ENCODE measurements around the gene GSDMA.

The GSDMA gene

GRCh38 chr17:39951924-39952679 is 10.7 kb upstream of the GSDMA start:
- H3K4me3 ChIP-seq (ENCODE audit: low read depth, low read length) = peak overlapping the region; percentile 52
- TF ChIP-seq, protein P1, sequence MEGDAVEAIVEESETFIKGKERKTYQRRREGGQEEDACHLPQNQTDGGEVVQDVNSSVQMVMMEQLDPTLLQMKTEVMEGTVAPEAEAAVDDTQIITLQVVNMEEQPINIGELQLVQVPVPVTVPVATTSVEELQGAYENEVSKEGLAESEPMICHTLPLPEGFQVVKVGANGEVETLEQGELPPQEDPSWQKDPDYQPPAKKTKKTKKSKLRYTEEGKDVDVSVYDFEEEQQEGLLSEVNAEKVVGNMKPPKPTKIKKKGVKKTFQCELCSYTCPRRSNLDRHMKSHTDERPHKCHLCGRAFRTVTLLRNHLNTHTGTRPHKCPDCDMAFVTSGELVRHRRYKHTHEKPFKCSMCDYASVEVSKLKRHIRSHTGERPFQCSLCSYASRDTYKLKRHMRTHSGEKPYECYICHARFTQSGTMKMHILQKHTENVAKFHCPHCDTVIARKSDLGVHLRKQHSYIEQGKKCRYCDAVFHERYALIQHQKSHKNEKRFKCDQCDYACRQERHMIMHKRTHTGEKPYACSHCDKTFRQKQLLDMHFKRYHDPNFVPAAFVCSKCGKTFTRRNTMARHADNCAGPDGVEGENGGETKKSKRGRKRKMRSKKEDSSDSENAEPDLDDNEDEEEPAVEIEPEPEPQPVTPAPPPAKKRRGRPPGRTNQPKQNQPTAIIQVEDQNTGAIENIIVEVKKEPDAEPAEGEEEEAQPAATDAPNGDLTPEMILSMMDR (IDR thresholded peaks at IDR 0.05; ENCODE audit: borderline replicate concordance, insufficient read depth, low read depth, low read length) = no peak

DNA sequence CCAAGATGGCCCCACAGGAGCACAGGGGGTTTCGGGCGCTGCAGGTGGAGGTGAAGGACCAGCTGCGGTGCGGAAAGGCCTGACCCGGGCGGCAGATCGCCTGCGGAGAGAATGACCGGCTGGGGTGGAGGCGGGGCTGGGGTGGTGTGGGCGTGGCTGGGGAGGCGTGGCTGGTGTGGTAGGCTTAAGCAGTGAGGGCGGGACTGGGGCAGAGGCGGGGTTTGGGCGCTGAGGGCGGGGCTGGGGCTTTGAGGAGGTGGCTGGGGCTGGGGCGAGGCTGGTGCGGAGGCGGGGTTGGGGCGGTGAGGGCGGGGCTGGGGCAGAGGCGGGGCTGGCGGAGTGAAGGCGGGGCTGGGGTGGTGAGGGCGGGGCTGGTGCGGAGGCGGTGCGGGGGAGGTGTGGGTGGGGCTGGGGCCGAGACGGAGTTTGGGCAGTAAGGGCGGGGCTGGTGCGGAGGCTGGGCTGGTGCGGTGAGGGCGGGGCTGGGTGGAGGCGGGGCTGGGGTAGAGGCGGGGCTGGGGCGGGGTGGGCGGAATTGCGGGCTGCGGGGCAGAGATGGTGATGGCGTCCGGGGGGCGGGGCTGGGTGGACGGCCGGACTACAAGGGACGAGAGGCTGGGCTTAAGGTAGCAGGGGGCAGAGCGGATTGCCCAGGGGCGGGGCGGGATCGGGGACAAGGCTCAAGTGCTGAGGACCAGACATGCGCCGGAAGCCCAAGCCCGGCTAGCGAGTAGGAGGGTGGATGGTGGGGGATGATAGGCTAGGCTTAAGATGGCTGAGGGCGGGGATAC is 9.9 kb upstream of the GSDMA start:
- H3K4me3 ChIP-seq (ENCODE audit: low read depth, low read length) = peak overlapping the region; percentile 53
- TF ChIP-seq, protein P1 (IDR thresholded peaks at IDR 0.05; ENCODE audit: borderline replicate concordance, insufficient read depth, low read depth, low read length) = no peak

GRCh38 chr17:39953471-39953888 is 9.3 kb upstream of the GSDMA start:
- TF ChIP-seq, protein P1 (IDR thresholded peaks at IDR 0.05; ENCODE audit: borderline replicate concordance, insufficient read depth, low read depth, low read length) = no peak
- H3K4me3 ChIP-seq (ENCODE audit: low read depth, low read length) = peak overlapping the region; percentile 53

DNA sequence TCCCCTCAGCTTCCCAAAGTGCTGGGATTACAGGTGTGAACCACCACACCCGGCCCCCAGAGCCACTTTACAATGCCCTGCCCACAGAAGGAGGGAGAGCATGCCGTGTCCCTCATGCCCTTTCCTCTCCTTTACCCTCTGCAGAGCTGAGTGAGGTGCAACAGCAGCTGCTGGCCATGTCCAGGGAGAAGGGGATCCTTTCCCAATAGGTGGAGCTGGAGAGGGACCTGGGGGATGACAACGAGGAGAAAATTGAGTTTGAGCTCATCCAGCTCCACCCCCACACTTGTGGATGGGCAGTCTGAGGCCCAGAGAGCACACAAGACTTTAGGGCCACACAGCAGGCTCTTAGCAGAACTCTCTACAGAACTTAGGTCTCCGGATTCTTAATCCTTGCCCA is 7.9 kb upstream of the GSDMA start:
- H3K4me3 ChIP-seq (ENCODE audit: low read depth, low read length) = no peak overlapping the region
- TF ChIP-seq, protein P1 (IDR thresholded peaks at IDR 0.05; ENCODE audit: borderline replicate concordance, insufficient read depth, low read depth, low read length) = no peak

GRCh38 chr17:39955726-39956225 is 7.0 kb upstream of the GSDMA start:
- no peak overlapping the region for H3K4me3 ChIP-seq (ENCODE audit: low read depth, low read length)
- TF ChIP-seq, protein P1 (IDR thresholded peaks at IDR 0.05; ENCODE audit: borderline replicate concordance, insufficient read depth, low read depth, low read length) = no peak

- no peak overlapping the region for H3K4me3 ChIP-seq (ENCODE audit: low read depth, low read length)
- TF ChIP-seq, protein P1 (IDR thresholded peaks at IDR 0.05; ENCODE audit: borderline replicate concordance, insufficient read depth, low read depth, low read length) = no peak
Observed at GRCh38 chr17:39960524-39961041, 2.2 kb upstream of the GSDMA start.

All from GM12875 (cell line).